Measurements from ENCODE around the gene HPX. TPM values are rescaled to one million over a fixed set of nuclear protein-coding genes. Genes with fewer than 3 reads are reported as not detected.
A peak's percentile ranks its signal among the peaks of the same experiment; 100 is the strongest.

The HPX gene
- polyA plus RNA-seq, 1 experiment = 0.87 TPM

DNA sequence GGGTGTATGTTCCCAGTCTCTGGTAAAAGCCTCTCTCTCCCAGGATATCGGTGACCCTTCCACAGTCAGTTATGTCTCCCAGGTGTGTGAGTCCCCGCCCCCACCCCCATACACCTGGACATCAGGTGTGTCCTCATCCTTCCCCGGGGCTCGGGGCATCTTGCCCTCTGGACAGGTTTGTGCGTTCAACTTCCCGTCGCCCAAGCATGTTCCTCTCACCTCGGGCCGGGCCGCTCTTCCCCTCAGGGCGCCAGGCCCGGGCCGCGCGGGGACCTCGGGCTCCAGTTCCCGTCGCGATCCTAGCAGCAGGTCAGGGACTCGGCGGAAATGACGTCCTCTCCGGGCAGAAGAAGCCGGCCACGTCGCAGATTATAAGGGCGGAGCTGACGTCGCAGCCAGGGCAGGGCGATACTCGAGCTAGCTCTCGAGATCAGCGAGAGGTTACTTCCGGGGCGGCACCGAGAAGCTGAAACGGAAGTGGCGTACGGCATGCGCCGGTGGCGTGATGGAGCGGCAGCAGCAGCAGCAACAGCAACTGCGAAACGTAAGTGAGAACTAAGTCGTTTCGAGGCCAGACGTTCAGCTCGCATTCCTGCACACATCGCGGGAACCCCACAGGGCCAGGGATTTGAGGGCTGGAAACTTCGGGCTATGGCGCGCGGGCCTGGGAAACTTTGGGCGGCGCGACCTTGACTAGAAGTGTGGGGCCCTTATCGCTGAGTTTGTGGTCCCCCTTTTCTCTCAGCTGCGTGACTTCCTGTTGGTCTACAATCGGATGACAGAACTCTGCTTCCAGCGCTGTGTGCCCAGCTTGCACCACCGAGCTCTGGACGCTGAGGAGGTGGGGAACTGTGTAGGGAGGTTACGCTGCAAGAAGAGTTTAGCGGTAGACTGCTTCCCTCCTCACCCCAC is 40.5 kb upstream of the HPX start, which contains the start of the genes ARFIP2 and TIMM10B:
ARFIP2 (minus strand) TSS at position 320 of the 912 bp plus-strand sequence. CDS start 910 bp downstream, outside the sequence.
TIMM10B (plus strand) TSS at position 490 of the 912 bp plus-strand sequence; CDS start at position 506, 16 bp downstream.
- Histone ChIP-seq H3K27me3 (ENCODE audit: control insufficient read depth, insufficient read depth, low read length) (no peaks in the 10 kb centered on the region), H3K36me3 (ENCODE audit: control insufficient read depth, insufficient read depth, low read length) (peaks cover 25% of the 10 kb centered on the region), H3K4me3 (ENCODE audit: low read depth, low read length) (peak within 1 kb of the TSS; percentile 82)
- POLR2A ChIA-PET = no interaction called here
- CTCF ChIA-PET = interaction anchor here (0.6 to 1.6 kb wide), 6 partner anchors 38 to 1189 kb away, joined by 3 to 8 read pairs (median 4); no protein-coding TSS in a partner anchor
- no peak for TF ChIP-seq CTCF (IDR thresholded peaks at IDR 0.05; ENCODE audit: insufficient read depth, low read depth, low read length)
- peak; percentile 87 for DNase-seq (ENCODE audit: low read depth)

DNA sequence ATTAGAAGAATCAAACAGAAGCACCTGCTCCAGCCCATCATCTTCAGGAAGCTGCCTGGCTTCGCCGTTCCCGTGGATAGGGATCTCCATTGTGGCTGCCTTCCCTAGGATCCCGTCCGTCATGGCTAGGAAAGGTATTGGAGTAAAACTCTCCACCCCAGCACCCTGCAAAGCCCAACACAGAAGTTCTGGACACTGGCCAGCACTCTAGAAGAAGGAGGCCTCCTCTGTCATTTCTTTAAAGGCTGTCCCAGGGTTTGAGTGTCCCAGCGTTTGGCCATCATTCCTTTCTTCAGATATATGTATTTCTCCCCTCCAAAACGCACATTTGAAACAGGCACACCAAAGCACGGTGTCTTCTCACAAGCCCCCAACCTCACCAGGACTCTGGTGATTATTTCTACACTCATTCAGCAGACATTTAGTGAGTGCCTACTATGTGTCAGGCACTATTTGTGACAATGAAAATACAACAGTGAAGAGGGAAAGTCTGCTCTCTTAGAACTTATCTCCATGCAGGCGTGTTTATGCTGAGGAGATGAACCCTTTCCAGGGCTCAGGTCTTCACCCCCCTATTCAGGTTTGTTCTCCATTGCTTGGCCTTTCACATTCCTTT is 39.6 kb upstream of the HPX start:
- H3K4me3 ChIP-seq (ENCODE audit: low read depth, low read length) = peak overlapping the region; percentile 82
- POLR2A ChIA-PET = no interaction called here
- CTCF ChIA-PET = interaction anchor here (0.6 kb wide), 1 partner anchor 32 kb away, joined by 3 read pairs; no protein-coding TSS in a partner anchor
- peaks cover 25% of the 10 kb centered on the region for H3K36me3 ChIP-seq (ENCODE audit: control insufficient read depth, insufficient read depth, low read length)
- DNase-seq (ENCODE audit: low read depth) = no peak
- no peak for TF ChIP-seq CTCF (IDR thresholded peaks at IDR 0.05; ENCODE audit: insufficient read depth, low read depth, low read length)
- H3K27me3 ChIP-seq (ENCODE audit: control insufficient read depth, insufficient read depth, low read length) = no peaks in the 10 kb centered on the region

DNA sequence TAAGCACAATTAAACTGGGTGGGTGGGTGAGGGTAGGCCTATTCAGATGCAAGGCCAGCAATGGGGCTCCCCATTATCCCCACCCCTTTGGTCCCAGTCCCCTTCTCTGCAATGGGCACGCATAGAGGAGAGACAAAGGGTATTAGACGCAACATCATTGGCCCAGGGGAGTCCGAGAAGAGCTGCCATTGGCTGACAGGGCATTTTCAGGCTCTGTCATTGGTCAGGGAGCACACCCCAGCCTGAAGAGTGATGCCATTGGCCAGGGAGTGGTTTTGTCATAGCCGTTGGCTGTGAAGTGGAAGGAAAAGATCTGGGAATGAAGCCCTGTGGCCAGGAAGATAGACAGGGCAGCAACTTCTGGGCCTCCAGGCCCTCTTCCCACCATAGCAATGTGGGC is 35.8 kb upstream of the HPX start:
- TF ChIP-seq CTCF (IDR thresholded peaks at IDR 0.05; ENCODE audit: insufficient read depth, low read depth, low read length) = no peak
- CTCF ChIA-PET = interaction anchor here (0.6 to 1.3 kb wide), 3 partner anchors 33 to 172 kb away, joined by 3 read pairs; no protein-coding TSS in a partner anchor
- Histone ChIP-seq H3K4me3 (ENCODE audit: low read depth, low read length) (no peak overlapping the region), H3K27me3 (ENCODE audit: control insufficient read depth, insufficient read depth, low read length) (no peaks in the 10 kb centered on the region), H3K36me3 (ENCODE audit: control insufficient read depth, insufficient read depth, low read length) (peaks cover 21% of the 10 kb centered on the region)
- DNase-seq (ENCODE audit: low read depth) = no peak
- POLR2A ChIA-PET = no interaction called here

- CTCF ChIA-PET = interaction anchor here (0.6 to 1.3 kb wide), 4 partner anchors 30 to 173 kb away, joined by 3 to 5 read pairs (median 3); no protein-coding TSS in a partner anchor
- POLR2A ChIA-PET = no interaction called here
- no peak for DNase-seq (ENCODE audit: low read depth)
- Histone ChIP-seq H3K27me3 (ENCODE audit: control insufficient read depth, insufficient read depth, low read length) (no peaks in the 10 kb centered on the region), H3K4me3 (ENCODE audit: low read depth, low read length) (no peak overlapping the region), H3K36me3 (ENCODE audit: control insufficient read depth, insufficient read depth, low read length) (peaks cover 21% of the 10 kb centered on the region)
- no peak for TF ChIP-seq CTCF (IDR thresholded peaks at IDR 0.05; ENCODE audit: insufficient read depth, low read depth, low read length)
Observed at GRCh38 chr11:6475936-6476335, 35.1 kb upstream of the HPX start.
